Left lobe of liver (tissue), 2 donors: ENCODE results near the gene SPSB2. TPM values are rescaled to one million over a fixed set of nuclear protein-coding genes. Genes with fewer than 3 reads are reported as not detected.
A peak's percentile ranks its signal among the peaks of the same experiment; 100 is the strongest.
"Not testable (repeated sequence)": the region's sequence is repeated elsewhere in the genome, so short reads cannot be mapped to it uniquely, and the experiment has no call there.

Experiments used
- ATAC-seq: fragments of 200-7000 bp; cut with Tn5 transposase; one replicate; pipeline ENCODE4 v1.9.1; 2020; ENCODE audit warnings: mild to moderate bottlenecking, moderate library complexity
- DNase-seq: peaks from one replicate; pipeline ENCODE4 v3.0.0-alpha.2; 2020; ENCODE audit warnings: low spot score
- total RNA-seq: library from RNA; stranded (reverse); gene quantifications from one replicate; pipeline ENCODE4 v1.2.1, GENCODE V29; 2021
- donor health status: DM: no; HTN: no; CAD: no; lungs with moderate emphysema.
- donor health status: DM: no; HTN: yes; CAD: no.

Gene SPSB2
- total RNA-seq, 1 donor from 2014 or later: 4.7 TPM

- DNase-seq: peak; percentile 84
- peak; percentile 73 for ATAC-seq
Measured at GRCh38 chr12:6872073-6873048, 742 bp downstream of the SPSB2 start.

- ATAC-seq (no peak), DNase-seq (no peak)
Measured at GRCh38 chr12:6871052-6871957, 1.8 kb downstream of the SPSB2 start.

GRCh38 chr12:6870304-6870703 is 2.8 kb downstream of the SPSB2 start:
- DNase-seq, ATAC-seq: not testable (repeated sequence)

- ATAC-seq (peak; percentile 20), DNase-seq (peak; percentile 78)
Measured at GRCh38 chr12:6869049-6870021, 3.8 kb downstream of the SPSB2 start.

- ATAC-seq: no peak
Measured at GRCh38 chr12:6868211-6869048, 4.7 kb downstream of the SPSB2 start.

GRCh38 chr12:6867413-6868210 is 5.5 kb downstream of the SPSB2 start, which contains the start of gene TPI1:
Gene TPI1, plus strand, starts transcription at chr12:6867531. Its CDS starts 36 bp downstream, at chr12:6867567.
- peak; percentile 83 for ATAC-seq

More at GRCh38 chr12:6868211-6869048, 4.7 kb downstream of the SPSB2 start:
- DNase-seq: no peak

GRCh38 chr12:6866920-6867412 is 6.1 kb downstream of the SPSB2 start:
- ATAC-seq (peak; percentile 70), DNase-seq (peak; percentile 86)

More at GRCh38 chr12:6867413-6868210, 5.5 kb downstream of the SPSB2 start, which contains the start of gene TPI1:
- peak; percentile 69 for DNase-seq

GRCh38 chr12:6866163-6866919 is 6.8 kb downstream of the SPSB2 start:
- no peak for DNase-seq

GRCh38 chr12:6865307-6865706 is 7.8 kb downstream of the SPSB2 start:
- DNase-seq, ATAC-seq: not testable (repeated sequence)

More at GRCh38 chr12:6866163-6866919, 6.8 kb downstream of the SPSB2 start:
- no peak for ATAC-seq

- ATAC-seq: no peak
- DNase-seq: no peak
Measured at GRCh38 chr12:6863586-6864321, 9.3 kb downstream of the SPSB2 start.

GRCh38 chr12:6863033-6863432 is 10.1 kb downstream of the SPSB2 start:
- no peak for ATAC-seq
- no peak for DNase-seq

GRCh38 chr12:6861391-6861790 is 11.7 kb downstream of the SPSB2 start:
- DNase-seq: no peak

GRCh38 chr12:6860942-6861341 is 12.2 kb downstream of the SPSB2 start:
- ATAC-seq: no peak
- DNase-seq: no peak

More at GRCh38 chr12:6861391-6861790, 11.7 kb downstream of the SPSB2 start:
- ATAC-seq: no peak

- no peak for DNase-seq
- ATAC-seq: no peak
Measured at GRCh38 chr12:6860116-6860515, 13.0 kb downstream of the SPSB2 start.

- ATAC-seq: no peak
- DNase-seq: no peak
Measured at GRCh38 chr12:6858799-6859198, 14.3 kb downstream of the SPSB2 start.

- DNase-seq: no peak
- ATAC-seq: no peak
Measured at GRCh38 chr12:6855322-6855721, 17.8 kb downstream of the SPSB2 start.
